OCI-LY7 (cell line): ENCODE measurements around the gene CALN1. TPM values are rescaled to one million over a fixed set of nuclear protein-coding genes. Genes with fewer than 3 reads are reported as not detected.

Source experiments
- BruUV-seq: library from RNA; stranded (reverse); fragments of 400-500 nt; replicated peaks from 2 replicates; lab custom pipeline; 2021; lab: Mats Ljungman, UMichigan
- CTCF ChIA-PET: fragments of 300-600 bp; sonication (Branson Sonifier 250); formaldehyde crosslinking; loops from one replicate; lab custom pipeline; 2022; ENCODE audit warnings: antibody characterized with exemption; ENCODE audit not compliant: unreplicated experiment; lab: Charles Lee
- POLR2A ChIA-PET: fragments of 300-600 bp; sonication (Branson Sonifier 250); formaldehyde crosslinking; loops from one replicate; lab custom pipeline; 2022; ENCODE audit warnings: antibody characterized with exemption; lab: Charles Lee
- DNase-seq: peaks from one replicate; pipeline ENCODE4 v3.0.0-alpha.2; 2015; ENCODE audit warnings: low spot score
- H2AFZ ChIP-seq: fragments of 200-600 bp; sonication (generic), shearing (Covaris generic); 2 replicates; pipeline ENCODE4 v1.6.1; 2014; ENCODE audit warnings: mild to moderate bottlenecking, antibody characterized with exemption, low read length, moderate library complexity
- H3K27ac ChIP-seq: fragments of 200-600 bp; sonication (generic); 2 replicates; pipeline ENCODE4 v1.5.1; 2014; ENCODE audit warnings: mixed run types, low read depth, mild to moderate bottlenecking, moderate library complexity, low read length, inconsistent platforms; ENCODE audit not compliant: poor library complexity, severe bottlenecking
- H3K36me3 ChIP-seq: fragments of 200-600 bp; sonication (generic); 2 replicates; pipeline ENCODE4 v1.6.1; 2014; ENCODE audit warnings: mild to moderate bottlenecking, antibody characterized with exemption, low read length, moderate library complexity, mixed read lengths; ENCODE audit not compliant: insufficient read depth
- H3K4me1 ChIP-seq: fragments of 200-600 bp; sonication (generic); 2 replicates; pipeline ENCODE4 v1.5.1; 2014; ENCODE audit warnings: mild to moderate bottlenecking, low read length; ENCODE audit not compliant: insufficient read depth, poor library complexity, severe bottlenecking
- H3K4me2 ChIP-seq: fragments of 200-600 bp; sonication (generic); 2 replicates; pipeline ENCODE4 v1.6.1; 2014; ENCODE audit warnings: mild to moderate bottlenecking, low read length
- H3K4me3 ChIP-seq: fragments of 200-600 bp; sonication (generic); 2 replicates; pipeline ENCODE4 v1.5.1; 2014; ENCODE audit warnings: mild to moderate bottlenecking, low read depth, low read length; ENCODE audit not compliant: poor library complexity, severe bottlenecking
- H3K79me2 ChIP-seq: fragments of 200-600 bp; sonication (generic); 2 replicates; pipeline ENCODE4 v1.6.1; 2016; ENCODE audit warnings: low read depth, mild to moderate bottlenecking, low read length, moderate library complexity, mixed read lengths; ENCODE audit not compliant: insufficient read depth
- H3K9me2 ChIP-seq: fragments of 200-600 bp; sonication (generic); 2 replicates; pipeline ENCODE4 v1.6.1; 2016; ENCODE audit warnings: mild to moderate bottlenecking, low read length, mixed read lengths; ENCODE audit not compliant: insufficient read depth
- H3K9me3 ChIP-seq: fragments of 200-600 bp; sonication (generic); 2 replicates; pipeline ENCODE4 v1.6.1; 2014; ENCODE audit warnings: mild to moderate bottlenecking, mixed run types, low read length, mixed read lengths
- H4K20me1 ChIP-seq: fragments of 200-600 bp; sonication (generic); 2 replicates; pipeline ENCODE4 v1.6.1; 2014; ENCODE audit warnings: mild to moderate bottlenecking, antibody characterized with exemption, low read length, moderate library complexity, mixed read lengths; ENCODE audit not compliant: insufficient read depth
- CTCF ChIP-seq: fragments of 200-600 bp; sonication (generic); conservative IDR thresholded peaks from 2 replicates; pipeline ENCODE4 v1.5.1; 2014; ENCODE audit warnings: mild to moderate bottlenecking, antibody characterized with exemption, low read length, moderate library complexity, mixed read lengths
- EZH2phosphoT487 ChIP-seq: fragments of 200-600 bp; sonication (generic); IDR thresholded peaks from 2 replicates; pipeline ENCODE4 v1.6.1; 2018; ENCODE audit warnings: low read depth, borderline replicate concordance, mild to moderate bottlenecking, mixed run types, antibody characterized with exemption, low read length, moderate library complexity, mixed read lengths
- intact Hi-C: fragments of 100-400 bp; cut with micrococcal nuclease; formaldehyde crosslinking; loops from one replicate; pipeline ENCODE4 v1.10.0; 2022; ENCODE audit not compliant: unreplicated experiment
- total RNA-seq, 2 experiments: library from RNA; depleted of rRNA in 1 of 2; stranded (reverse); fragments of >200 nt in 1 of 2; shearing (Covaris generic) in 1 of 2; gene quantifications; 2 replicates each; pipeline ENCODE4 v1.2.3, GENCODE V29; 2014 to 2022

The CALN1 gene
- total RNA-seq, 2 experiments from 2014 or later, result not detected

- BruUV-seq, result no TSS peak
- CTCF ChIA-PET, result no interaction called here
- Histone ChIP-seq H3K79me2 (no peaks in the 10 kb centered on the region), H4K20me1 (no peaks in the 10 kb centered on the region), H3K4me2 (no peak overlapping the region), H3K4me3 (no peak overlapping the region), H3K4me1 (no peaks in the 10 kb centered on the region), H3K27ac (no peak overlapping the region), H2AFZ (no peak overlapping the region), H3K9me3 (no peaks in the 10 kb centered on the region), H3K9me2 (no peaks in the 10 kb centered on the region), H3K36me3 (no peaks in the 10 kb centered on the region)
- POLR2A ChIA-PET, result no interaction called here
- DNase-seq, result no peak
- no peak for TF ChIP-seq EZH2phosphoT487
- TF ChIP-seq CTCF, result no peak
- intact Hi-C loops, result no loop called here
Measured at GRCh38 chr7:71851776-71852498, 560.2 kb downstream of the CALN1 start.

DNA sequence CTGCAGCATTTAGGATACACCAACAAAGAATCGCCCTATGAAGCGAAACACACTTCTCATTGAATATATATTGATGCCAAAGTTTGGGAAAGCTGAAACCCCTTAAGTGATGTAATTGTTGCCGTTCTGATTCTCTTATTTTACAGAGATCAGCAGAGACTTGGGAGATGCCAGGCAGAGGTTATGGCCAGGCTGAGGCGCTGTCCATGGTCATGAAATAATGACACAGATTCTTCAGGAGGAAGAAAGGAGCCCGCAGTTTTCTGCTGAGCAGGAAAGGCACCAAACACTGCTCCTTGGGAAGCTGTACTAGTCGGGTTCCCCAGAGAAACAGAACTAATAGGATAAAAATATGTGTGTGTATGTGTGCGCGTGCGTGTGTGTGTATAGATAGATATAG is 566.0 kb downstream of the CALN1 start:
- H3K9me2 ChIP-seq, result no peaks in the 10 kb centered on the region
- ChIA-PET CTCF (no interaction called here), POLR2A (no interaction called here)
- no peak overlapping the region for H3K4me2 ChIP-seq
- no peak overlapping the region for H2AFZ ChIP-seq
- no peak overlapping the region for H3K27ac ChIP-seq
- DNase-seq, result no peak
- H3K9me3 ChIP-seq, result no peaks in the 10 kb centered on the region
- H3K79me2 ChIP-seq, result no peaks in the 10 kb centered on the region
- H3K4me3 ChIP-seq, result no peak overlapping the region
- BruUV-seq, result no TSS peak
- no peak for TF ChIP-seq EZH2phosphoT487
- TF ChIP-seq CTCF, result no peak
- intact Hi-C loops, result no loop called here
- no peaks in the 10 kb centered on the region for H3K36me3 ChIP-seq
- H4K20me1 ChIP-seq, result no peaks in the 10 kb centered on the region
- H3K4me1 ChIP-seq, result no peaks in the 10 kb centered on the region

GRCh38 chr7:71843676-71844075 is 568.5 kb downstream of the CALN1 start:
- TF ChIP-seq CTCF (no peak), EZH2phosphoT487 (no peak)
- no peaks in the 10 kb centered on the region for H4K20me1 ChIP-seq
- no peaks in the 10 kb centered on the region for H3K36me3 ChIP-seq
- no TSS peak for BruUV-seq
- no peak overlapping the region for H3K4me3 ChIP-seq
- no peaks in the 10 kb centered on the region for H3K4me1 ChIP-seq
- no peaks in the 10 kb centered on the region for H3K9me2 ChIP-seq
- POLR2A ChIA-PET, result interaction anchor here (0.6 kb wide), 2 partner anchors 12 to 692 kb away, joined by 3 read pairs; no protein-coding TSS in a partner anchor
- H2AFZ ChIP-seq, result no peak overlapping the region
- CTCF ChIA-PET, result no interaction called here
- no peak for DNase-seq
- intact Hi-C loops, result no loop called here
- no peaks in the 10 kb centered on the region for H3K9me3 ChIP-seq
- H3K79me2 ChIP-seq, result no peaks in the 10 kb centered on the region
- no peak overlapping the region for H3K4me2 ChIP-seq
- no peak overlapping the region for H3K27ac ChIP-seq
